Measurements from ENCODE around the gene AMER1. TPM values are rescaled to one million over a fixed set of nuclear protein-coding genes. Genes with fewer than 3 reads are reported as not detected.

Gene AMER1
- total RNA-seq, 4 donors from 2014 or later: 2.5 to 3.3 (median 3.0) TPM

DNA sequence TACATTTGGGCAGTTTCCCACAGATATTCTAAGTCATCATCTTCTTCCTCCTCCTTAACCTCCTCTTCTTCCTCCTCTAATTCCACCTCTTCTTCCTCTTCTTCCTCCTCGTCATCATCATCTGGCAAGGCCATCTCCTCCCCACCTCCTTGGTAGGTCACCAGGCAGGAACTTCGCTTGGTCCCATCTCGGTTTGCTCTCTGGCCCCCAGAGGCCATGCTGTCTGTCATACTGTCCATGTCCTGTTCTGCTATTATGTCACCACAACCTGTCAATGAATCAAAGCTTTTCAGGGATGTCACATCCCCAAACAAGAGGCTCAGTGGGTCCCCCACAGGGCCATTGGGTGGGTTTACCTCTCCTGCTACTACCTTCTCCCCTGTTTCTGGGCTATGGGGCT is 13.5 kb downstream of the AMER1 start:
- no peak for TF ChIP-seq CTCF (IDR thresholded peaks at IDR 0.05; ENCODE audit: low read depth)

DNA sequence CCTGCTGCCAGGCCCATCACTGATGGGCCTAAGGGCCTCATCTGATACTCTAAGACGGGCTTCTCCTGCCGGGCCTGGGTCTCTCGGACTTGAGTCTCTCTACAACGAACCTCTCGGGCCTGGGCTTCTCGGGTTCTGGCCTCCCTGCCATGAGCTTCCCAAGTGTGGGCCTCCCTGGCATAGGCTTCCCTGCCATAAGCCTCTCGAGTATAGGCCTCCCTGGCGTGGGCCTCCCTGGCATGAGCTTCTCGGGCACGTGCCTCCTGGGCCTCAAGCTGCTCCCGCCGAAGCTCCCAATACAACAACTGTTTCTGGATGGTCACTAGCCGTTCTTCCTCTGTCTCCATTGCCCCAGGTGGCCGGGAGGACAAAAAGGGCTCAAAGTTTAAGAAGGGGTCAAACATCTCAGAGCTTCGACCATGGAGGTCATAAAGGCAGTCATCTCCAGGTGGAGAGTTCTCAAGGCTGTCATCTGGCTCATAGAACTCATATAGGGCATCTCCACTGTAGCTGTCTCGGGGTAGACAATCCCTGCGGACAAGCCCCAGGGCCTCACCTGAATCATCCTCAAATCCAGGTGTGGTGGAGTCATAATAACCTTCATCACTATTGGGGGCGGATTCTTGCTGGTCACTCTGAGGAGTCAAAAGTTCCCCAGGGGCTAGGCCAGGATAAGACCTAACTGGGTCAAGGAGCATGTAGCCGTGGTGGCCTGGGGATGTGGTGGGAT is 14.1 kb downstream of the AMER1 start:
- TF ChIP-seq CTCF (IDR thresholded peaks at IDR 0.05; ENCODE audit: low read depth): no peak

DNA sequence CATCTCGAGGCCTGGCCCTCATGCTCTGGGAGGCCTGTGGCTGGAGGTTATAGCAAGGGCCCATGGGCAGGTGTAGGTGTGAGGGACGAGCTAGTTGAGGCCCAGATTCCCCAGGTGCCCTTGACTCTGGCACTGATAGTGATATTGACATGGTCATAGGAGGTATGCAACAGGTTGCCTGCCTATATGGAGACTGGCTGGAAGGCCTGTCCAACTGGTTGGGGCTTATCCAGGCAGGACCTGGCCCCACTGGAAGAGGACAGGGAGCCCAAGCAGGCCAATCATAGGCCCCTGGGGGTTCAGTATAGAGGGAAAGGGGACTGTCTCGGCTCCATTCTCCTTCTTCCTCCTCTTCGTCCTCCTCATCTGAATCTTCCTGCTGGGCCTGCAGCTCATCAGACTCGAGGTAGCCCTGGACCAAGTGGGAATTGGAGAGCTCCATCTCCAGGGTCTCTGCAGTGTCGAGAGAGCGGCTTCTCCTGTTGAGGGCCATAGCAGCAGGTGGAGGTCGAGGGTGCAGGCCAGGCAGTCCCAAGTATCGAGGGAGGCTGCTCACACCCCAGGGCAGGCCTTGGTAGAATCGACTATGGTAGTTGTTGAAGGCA is 15.3 kb downstream of the AMER1 start:
- no peak for TF ChIP-seq CTCF (IDR thresholded peaks at IDR 0.05; ENCODE audit: low read depth)

DNA sequence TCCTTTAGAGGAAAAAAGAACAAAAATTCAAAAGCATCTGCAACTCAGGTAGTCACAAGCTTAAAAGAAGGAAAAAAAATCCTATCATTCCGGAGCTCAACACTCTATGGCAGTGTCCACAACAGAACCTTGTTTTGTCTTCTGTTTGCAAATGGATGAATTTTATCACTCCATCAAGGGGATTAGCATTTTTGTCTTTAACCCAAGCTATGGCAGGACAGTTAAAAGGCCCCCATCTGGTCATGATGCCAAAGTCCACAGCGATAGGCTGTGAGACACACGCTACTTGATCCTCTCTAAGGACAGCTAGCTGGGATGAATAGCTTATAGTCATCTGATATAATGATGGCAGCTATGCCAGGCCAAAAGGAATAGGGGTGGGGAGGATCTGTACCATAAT is 16.6 kb downstream of the AMER1 start:
- TF ChIP-seq CTCF (IDR thresholded peaks at IDR 0.05; ENCODE audit: low read depth): no peak

GRCh38 chrX:64187762-64188150 is 17.8 kb downstream of the AMER1 start:
- no peak for TF ChIP-seq CTCF (IDR thresholded peaks at IDR 0.05; ENCODE audit: low read depth)

- no peak for TF ChIP-seq CTCF (IDR thresholded peaks at IDR 0.05; ENCODE audit: low read depth)
Measured at GRCh38 chrX:64186974-64187761, 18.3 kb downstream of the AMER1 start.

- no peak for TF ChIP-seq CTCF (IDR thresholded peaks at IDR 0.05; ENCODE audit: low read depth)
Measured at GRCh38 chrX:64184396-64184795, 21.1 kb downstream of the AMER1 start.

Data from subcutaneous adipose tissue (tissue), 4 donors.